Measurements from ENCODE around the gene BCAR3. TPM values are rescaled to one million over a fixed set of nuclear protein-coding genes. Genes with fewer than 3 reads are reported as not detected.

Gene BCAR3
- total RNA-seq, 1 donor from 2014 or later, result 11.7 TPM

DNA sequence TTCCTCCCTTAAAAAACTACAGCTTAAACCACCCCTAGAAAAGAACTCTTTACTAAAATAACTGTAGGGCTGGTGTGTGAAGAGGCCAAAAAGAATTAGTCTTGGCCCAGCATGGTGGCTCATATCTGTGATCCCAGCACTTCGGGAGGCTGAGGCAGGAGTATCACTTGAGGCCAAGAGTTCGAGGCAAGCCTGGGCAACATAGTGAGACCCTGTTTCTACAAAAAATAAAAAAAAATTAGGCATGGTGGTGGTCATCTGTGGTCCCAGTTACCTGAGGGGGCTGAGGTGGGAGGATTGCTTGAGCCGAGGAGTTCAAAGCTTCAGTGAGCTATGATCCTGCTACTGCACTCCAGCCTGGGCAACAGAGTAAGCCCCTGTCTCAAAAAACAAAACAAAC lies 44.9 kb downstream of the BCAR3 start:
- peak overlapping the region; percentile 97 for H3K27ac Mint-ChIP-seq
- Histone ChIP-seq H3K79me2 (ENCODE audit: low read depth) (no peaks in the 10 kb centered on the region), H3K4me2 (peak overlapping the region; percentile 20)

DNA sequence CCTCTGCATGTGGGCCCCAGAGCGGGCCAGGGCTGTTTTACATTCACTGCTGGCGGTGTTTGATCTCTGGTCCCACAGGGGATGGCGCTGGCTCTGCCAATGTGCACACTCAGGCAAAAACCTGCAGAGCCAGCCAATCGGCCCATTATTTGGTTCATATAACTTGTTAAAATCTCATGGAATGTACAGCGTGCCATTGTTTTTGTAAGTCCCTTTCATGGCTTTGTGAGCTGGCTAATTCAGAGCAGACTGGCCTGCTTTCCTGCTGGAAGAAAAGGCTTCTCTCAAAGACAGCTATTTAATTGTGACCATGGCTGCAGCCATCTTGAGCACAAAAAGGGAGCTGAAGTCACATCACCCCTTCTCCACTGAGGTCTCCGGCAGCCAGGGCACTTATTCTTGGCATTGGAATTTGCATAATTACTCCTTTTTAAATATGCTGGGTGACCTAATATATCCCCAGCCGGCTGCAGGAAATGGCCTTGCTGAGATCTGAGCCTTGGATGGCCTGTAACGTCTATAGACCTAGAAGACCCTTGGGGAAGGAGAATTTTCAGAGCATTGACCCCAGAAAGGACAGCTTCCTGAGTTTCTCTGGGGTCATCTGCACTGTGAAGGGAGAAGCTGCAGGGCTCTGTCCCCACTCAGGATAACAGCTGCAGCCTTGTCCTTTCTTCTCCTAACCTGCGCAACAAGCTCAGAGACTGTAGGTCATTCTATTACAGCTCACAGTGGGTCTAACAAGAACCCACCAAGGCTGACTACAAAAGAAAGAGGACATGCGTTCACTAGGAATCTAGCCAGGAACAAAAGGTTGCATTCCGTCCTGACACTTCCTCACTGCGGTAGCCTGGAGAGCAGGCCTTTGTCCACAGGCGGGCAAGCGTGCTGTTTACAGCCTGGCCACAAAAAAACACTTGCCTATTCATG lies 45.8 kb downstream of the BCAR3 start:
- H3F3A ChIP-seq (ENCODE audit: low read depth), result peaks cover 42% of the 10 kb centered on the region
- Mint-ChIP-seq H3K27ac (peak overlapping the region; percentile 97), H3K4me1 (peaks cover 43% of the 10 kb centered on the region), H3K4me3 (peak overlapping the region; percentile 59), H3K36me3 (peaks cover 35% of the 10 kb centered on the region), H3K27me3 (ENCODE audit: insufficient read depth, low read depth) (peaks cover 7% of the 10 kb centered on the region), H3K9me3 (peaks cover 12% of the 10 kb centered on the region)
- DNase-seq (ENCODE audit: low spot score), result peak; percentile 97
- H3K9ac ChIP-seq, result peak overlapping the region; percentile 49
- peak overlapping the region; percentile 38 for H3K4me3 ChIP-seq
- no peaks in the 10 kb centered on the region for H3K27me3 ChIP-seq
- H3K79me2 ChIP-seq (ENCODE audit: low read depth), result no peaks in the 10 kb centered on the region
- H3K27ac ChIP-seq, result peak overlapping the region; percentile 100
- TF ChIP-seq, protein P1, sequence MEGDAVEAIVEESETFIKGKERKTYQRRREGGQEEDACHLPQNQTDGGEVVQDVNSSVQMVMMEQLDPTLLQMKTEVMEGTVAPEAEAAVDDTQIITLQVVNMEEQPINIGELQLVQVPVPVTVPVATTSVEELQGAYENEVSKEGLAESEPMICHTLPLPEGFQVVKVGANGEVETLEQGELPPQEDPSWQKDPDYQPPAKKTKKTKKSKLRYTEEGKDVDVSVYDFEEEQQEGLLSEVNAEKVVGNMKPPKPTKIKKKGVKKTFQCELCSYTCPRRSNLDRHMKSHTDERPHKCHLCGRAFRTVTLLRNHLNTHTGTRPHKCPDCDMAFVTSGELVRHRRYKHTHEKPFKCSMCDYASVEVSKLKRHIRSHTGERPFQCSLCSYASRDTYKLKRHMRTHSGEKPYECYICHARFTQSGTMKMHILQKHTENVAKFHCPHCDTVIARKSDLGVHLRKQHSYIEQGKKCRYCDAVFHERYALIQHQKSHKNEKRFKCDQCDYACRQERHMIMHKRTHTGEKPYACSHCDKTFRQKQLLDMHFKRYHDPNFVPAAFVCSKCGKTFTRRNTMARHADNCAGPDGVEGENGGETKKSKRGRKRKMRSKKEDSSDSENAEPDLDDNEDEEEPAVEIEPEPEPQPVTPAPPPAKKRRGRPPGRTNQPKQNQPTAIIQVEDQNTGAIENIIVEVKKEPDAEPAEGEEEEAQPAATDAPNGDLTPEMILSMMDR (IDR thresholded peaks at IDR 0.05), result no peak
- TF ChIP-seq EZH2 (IDR thresholded peaks at IDR 0.05) (peak; percentile 41), EZH2phosphoT487 (IDR thresholded peaks at IDR 0.05) (peak; percentile 62)
- H2AFZ ChIP-seq (replicated peaks), result no peak overlapping the region
- peak overlapping the region; percentile 78 for H3K4me2 ChIP-seq
- peaks cover 16% of the 10 kb centered on the region for H4K20me1 ChIP-seq (ENCODE audit: low read depth)
- H3K4me1 ChIP-seq, result peaks cover 32% of the 10 kb centered on the region
- no peaks in the 10 kb centered on the region for H3K9me3 ChIP-seq (ENCODE audit: low read depth)
- no peaks in the 10 kb centered on the region for H3K36me3 ChIP-seq

More for the DNA sequence above, 44.9 kb downstream of the BCAR3 start:
- peaks cover 32% of the 10 kb centered on the region for H3K4me1 ChIP-seq
- peaks cover 43% of the 10 kb centered on the region for H3K4me1 Mint-ChIP-seq
- H3K36me3 Mint-ChIP-seq, result peaks cover 37% of the 10 kb centered on the region
- H3F3A ChIP-seq (ENCODE audit: low read depth), result peaks cover 42% of the 10 kb centered on the region
- DNase-seq (ENCODE audit: low spot score), result peak; percentile 33
- no peak overlapping the region for H3K9ac ChIP-seq
- peaks cover 12% of the 10 kb centered on the region for H3K9me3 Mint-ChIP-seq
- H3K9me3 ChIP-seq (ENCODE audit: low read depth), result no peaks in the 10 kb centered on the region
- H3K27ac ChIP-seq, result peak overlapping the region; percentile 100
- H2AFZ ChIP-seq (replicated peaks), result no peak overlapping the region
- peaks cover 7% of the 10 kb centered on the region for H3K27me3 Mint-ChIP-seq (ENCODE audit: insufficient read depth, low read depth)
- no peak for TF ChIP-seq EZH2phosphoT487 (IDR thresholded peaks at IDR 0.05)
- TF ChIP-seq EZH2 (IDR thresholded peaks at IDR 0.05), result no peak
- TF ChIP-seq, protein P1 (IDR thresholded peaks at IDR 0.05), result no peak
- peaks cover 16% of the 10 kb centered on the region for H4K20me1 ChIP-seq (ENCODE audit: low read depth)
- peak overlapping the region; percentile 59 for H3K4me3 Mint-ChIP-seq
- H3K27me3 ChIP-seq, result no peaks in the 10 kb centered on the region
- no peaks in the 10 kb centered on the region for H3K36me3 ChIP-seq
- H3K4me3 ChIP-seq, result no peak overlapping the region

DNA sequence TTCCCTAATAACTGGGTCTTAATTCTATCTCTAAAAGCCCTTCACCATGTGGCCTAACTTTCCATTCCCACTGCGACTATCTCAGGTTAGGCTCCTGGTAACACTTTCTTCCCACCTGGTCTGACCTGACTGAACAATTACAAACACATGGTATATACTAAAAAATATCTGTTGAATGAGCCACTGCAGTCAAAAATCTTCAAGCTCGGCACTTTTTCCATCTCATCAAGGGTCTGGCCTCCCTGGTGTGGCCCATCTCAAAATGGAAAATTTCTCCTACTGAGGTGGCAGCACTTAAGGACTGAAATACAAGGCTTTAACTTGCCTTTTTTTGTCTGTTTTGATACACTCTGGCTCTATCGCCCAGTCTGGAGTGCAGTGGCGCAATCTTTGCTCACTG lies 48.3 kb downstream of the BCAR3 start:
- H3K36me3 ChIP-seq, result no peaks in the 10 kb centered on the region
- no peaks in the 10 kb centered on the region for H3K9me3 ChIP-seq (ENCODE audit: low read depth)
- no peak overlapping the region for H2AFZ ChIP-seq (replicated peaks)
- no peak overlapping the region for H3K4me3 Mint-ChIP-seq
- H3K27me3 ChIP-seq, result no peaks in the 10 kb centered on the region
- H3K27ac Mint-ChIP-seq, result no peak overlapping the region
- no peak for TF ChIP-seq EZH2phosphoT487 (IDR thresholded peaks at IDR 0.05)
- TF ChIP-seq, protein P1 (IDR thresholded peaks at IDR 0.05), result no peak
- no peak for TF ChIP-seq EZH2 (IDR thresholded peaks at IDR 0.05)
- H3F3A ChIP-seq (ENCODE audit: low read depth), result peaks cover 36% of the 10 kb centered on the region
- no peak overlapping the region for H3K9ac ChIP-seq
- no peak overlapping the region for H3K4me3 ChIP-seq
- peaks cover 16% of the 10 kb centered on the region for H4K20me1 ChIP-seq (ENCODE audit: low read depth)
- no peak overlapping the region for H3K27ac ChIP-seq
- no peak overlapping the region for H3K4me2 ChIP-seq
- peaks cover 12% of the 10 kb centered on the region for H3K9me3 Mint-ChIP-seq
- H3K27me3 Mint-ChIP-seq (ENCODE audit: insufficient read depth, low read depth), result peaks cover 2% of the 10 kb centered on the region
- H3K36me3 Mint-ChIP-seq, result peaks cover 23% of the 10 kb centered on the region
- peaks cover 36% of the 10 kb centered on the region for H3K4me1 Mint-ChIP-seq
- DNase-seq (ENCODE audit: low spot score), result no peak
- peaks cover 1% of the 10 kb centered on the region for H3K79me2 ChIP-seq (ENCODE audit: low read depth)
- H3K4me1 ChIP-seq, result peaks cover 21% of the 10 kb centered on the region
